ENCODE measurements around the gene TRIM62. TPM values are rescaled to one million over a fixed set of nuclear protein-coding genes. Genes with fewer than 3 reads are reported as not detected.
A peak's percentile ranks its signal among the peaks of the same experiment; 100 is the strongest.

TRIM62 gene
- total RNA-seq, 2 experiments from 2014 or later: 2.4 to 8.4 TPM

DNA sequence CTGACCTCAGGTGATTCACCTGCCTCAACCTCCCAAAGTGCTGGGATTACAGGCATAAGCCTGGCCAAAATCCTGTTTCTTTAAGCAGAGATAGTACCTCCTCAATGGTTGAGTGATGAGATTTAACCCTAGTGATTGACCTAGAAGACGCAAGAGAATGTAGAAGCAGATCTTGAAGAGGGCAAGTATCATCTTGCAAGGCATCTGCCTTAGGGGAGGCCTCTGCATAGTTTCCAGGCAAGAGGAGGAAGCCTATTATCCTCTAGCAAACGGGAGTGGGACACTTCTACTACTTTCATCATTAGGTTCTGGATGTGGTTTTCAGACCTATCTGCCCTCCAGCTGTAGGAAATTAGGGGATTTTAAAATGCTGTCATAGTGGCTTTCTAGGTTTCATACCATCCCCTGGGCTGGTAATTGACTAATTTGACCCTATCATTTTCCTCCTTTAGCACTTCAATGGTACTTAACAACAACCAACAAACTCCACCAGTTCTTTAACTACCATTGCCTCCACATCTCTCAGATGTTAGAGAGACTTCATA is 10.0 kb upstream of the TRIM62 start:
- TF ChIP-seq EZH2phosphoT487 (IDR thresholded peaks at IDR 0.05; ENCODE audit: borderline replicate concordance, low read depth, low read length): no peak
- TF ChIP-seq, protein P1, sequence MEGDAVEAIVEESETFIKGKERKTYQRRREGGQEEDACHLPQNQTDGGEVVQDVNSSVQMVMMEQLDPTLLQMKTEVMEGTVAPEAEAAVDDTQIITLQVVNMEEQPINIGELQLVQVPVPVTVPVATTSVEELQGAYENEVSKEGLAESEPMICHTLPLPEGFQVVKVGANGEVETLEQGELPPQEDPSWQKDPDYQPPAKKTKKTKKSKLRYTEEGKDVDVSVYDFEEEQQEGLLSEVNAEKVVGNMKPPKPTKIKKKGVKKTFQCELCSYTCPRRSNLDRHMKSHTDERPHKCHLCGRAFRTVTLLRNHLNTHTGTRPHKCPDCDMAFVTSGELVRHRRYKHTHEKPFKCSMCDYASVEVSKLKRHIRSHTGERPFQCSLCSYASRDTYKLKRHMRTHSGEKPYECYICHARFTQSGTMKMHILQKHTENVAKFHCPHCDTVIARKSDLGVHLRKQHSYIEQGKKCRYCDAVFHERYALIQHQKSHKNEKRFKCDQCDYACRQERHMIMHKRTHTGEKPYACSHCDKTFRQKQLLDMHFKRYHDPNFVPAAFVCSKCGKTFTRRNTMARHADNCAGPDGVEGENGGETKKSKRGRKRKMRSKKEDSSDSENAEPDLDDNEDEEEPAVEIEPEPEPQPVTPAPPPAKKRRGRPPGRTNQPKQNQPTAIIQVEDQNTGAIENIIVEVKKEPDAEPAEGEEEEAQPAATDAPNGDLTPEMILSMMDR (conservative IDR thresholded peaks at IDR 0.05; ENCODE audit: low read length): no peak
- Histone ChIP-seq H3K79me2 (ENCODE audit: insufficient read depth, low read depth, low read length) (no peaks in the 10 kb centered on the region), H3K9me3 (ENCODE audit: low read length) (no peaks in the 10 kb centered on the region), H3K27ac (ENCODE audit: low read depth, low read length, poor library complexity, severe bottlenecking) (no peak overlapping the region), H3K4me1 (ENCODE audit: insufficient read depth, low read length, poor library complexity, severe bottlenecking) (no peaks in the 10 kb centered on the region), H3K9me2 (ENCODE audit: insufficient read depth, low read length) (no peaks in the 10 kb centered on the region), H3K4me3 (ENCODE audit: low read depth, low read length, poor library complexity, severe bottlenecking) (no peak overlapping the region), H2AFZ (ENCODE audit: low read length) (no peak overlapping the region), H3K4me2 (ENCODE audit: low read length) (no peak overlapping the region), H3K36me3 (ENCODE audit: insufficient read depth, low read length) (no peaks in the 10 kb centered on the region), H4K20me1 (ENCODE audit: insufficient read depth, low read length) (no peaks in the 10 kb centered on the region)
- ChIA-PET CTCF (ENCODE audit: unreplicated experiment) (no interaction called here), POLR2A (no interaction called here)
- no TSS peak for BruUV-seq (replicated peaks)
- intact Hi-C loops (cut with micrococcal nuclease; ENCODE audit: unreplicated experiment): no loop called here
- DNase-seq (ENCODE audit: low spot score): no peak

DNA sequence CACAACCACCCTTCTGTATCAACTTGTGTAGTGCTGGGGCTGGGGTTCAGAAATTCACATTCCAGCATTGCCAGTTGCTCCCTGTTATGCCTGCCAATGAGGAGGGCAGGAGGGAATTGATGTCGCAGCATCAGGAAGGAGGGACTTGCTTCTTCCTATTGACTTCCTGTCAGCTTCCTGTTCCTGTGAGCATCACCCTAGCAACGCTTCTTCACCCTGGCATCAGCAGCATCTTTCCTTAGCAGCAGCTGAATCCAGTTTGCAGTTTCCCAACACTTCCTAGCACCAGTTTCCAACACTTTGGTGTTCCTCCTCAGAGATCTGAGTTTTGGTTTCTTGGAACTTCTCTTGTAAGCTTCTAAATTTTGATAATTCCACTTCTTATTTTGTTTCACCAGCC is 8.9 kb upstream of the TRIM62 start:
- Histone ChIP-seq H3K9me3 (ENCODE audit: low read length) (no peaks in the 10 kb centered on the region), H3K4me2 (ENCODE audit: low read length) (peak overlapping the region; percentile 16; the same call in 1 of the 2 replicates), H3K4me3 (ENCODE audit: low read depth, low read length, poor library complexity, severe bottlenecking) (no peak overlapping the region), H3K9me2 (ENCODE audit: insufficient read depth, low read length) (no peaks in the 10 kb centered on the region), H3K79me2 (ENCODE audit: insufficient read depth, low read depth, low read length) (no peaks in the 10 kb centered on the region), H3K27ac (ENCODE audit: low read depth, low read length, poor library complexity, severe bottlenecking) (no peak overlapping the region), H3K4me1 (ENCODE audit: insufficient read depth, low read length, poor library complexity, severe bottlenecking) (no peaks in the 10 kb centered on the region), H2AFZ (ENCODE audit: low read length) (peak overlapping the region; percentile 67), H3K36me3 (ENCODE audit: insufficient read depth, low read length) (no peaks in the 10 kb centered on the region), H4K20me1 (ENCODE audit: insufficient read depth, low read length) (no peaks in the 10 kb centered on the region)
- no peak for DNase-seq (ENCODE audit: low spot score)
- TF ChIP-seq EZH2phosphoT487 (IDR thresholded peaks at IDR 0.05; ENCODE audit: borderline replicate concordance, low read depth, low read length): no peak
- TF ChIP-seq, protein P1 (conservative IDR thresholded peaks at IDR 0.05; ENCODE audit: low read length): no peak
- BruUV-seq (replicated peaks): no TSS peak
- ChIA-PET CTCF (ENCODE audit: unreplicated experiment) (interaction anchor here (0.6 kb wide), 1 partner anchor 1214 kb away, joined by 3 read pairs; no protein-coding TSS in a partner anchor), POLR2A (interaction anchor here (0.5 to 1.4 kb wide), 3 partner anchors 9 to 670 kb away, joined by 4 to 6 read pairs (median 4); partner anchors contain the start of gene TRIM62)
- intact Hi-C loops (cut with micrococcal nuclease; ENCODE audit: unreplicated experiment): no loop called here

DNA sequence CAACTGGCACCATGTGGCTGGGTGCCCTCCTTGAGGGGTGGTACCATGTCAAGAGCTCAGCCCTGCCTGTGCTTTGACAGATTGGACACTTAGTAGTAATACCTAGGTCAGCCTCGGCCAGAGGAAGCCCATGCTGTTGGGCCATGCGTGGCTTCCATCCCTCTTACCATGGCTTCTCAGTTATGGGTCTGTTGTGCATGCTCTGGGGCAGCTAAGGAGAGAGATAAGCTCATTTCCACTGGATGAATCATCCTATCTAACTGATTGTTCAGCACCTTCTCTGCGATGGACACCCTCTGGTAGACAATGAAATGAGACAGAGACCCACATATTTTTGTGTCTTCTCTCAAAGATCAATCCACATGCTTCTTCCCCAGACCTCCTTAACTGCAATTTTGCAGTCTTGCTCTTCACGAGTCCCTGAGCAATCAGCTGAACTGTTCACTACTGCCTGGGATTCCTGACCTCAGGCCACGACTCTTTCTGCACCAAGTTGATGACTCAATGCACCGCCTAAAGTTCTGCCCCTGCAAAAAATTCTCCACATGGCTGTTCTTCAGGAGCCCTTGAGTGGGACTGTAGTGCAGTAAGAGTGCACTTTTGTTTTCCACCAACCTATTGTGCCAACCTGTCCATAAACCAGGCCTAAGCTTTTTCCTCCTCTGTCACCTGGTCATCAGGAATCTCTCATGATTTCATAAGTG is 6.9 kb upstream of the TRIM62 start:
- ChIA-PET CTCF (ENCODE audit: unreplicated experiment) (no interaction called here), POLR2A (no interaction called here)
- H2AFZ ChIP-seq (ENCODE audit: low read length): no peak overlapping the region
- no peak overlapping the region for H3K4me2 ChIP-seq (ENCODE audit: low read length)
- no peak for DNase-seq (ENCODE audit: low spot score)
- BruUV-seq (replicated peaks): no TSS peak
- no peaks in the 10 kb centered on the region for H3K9me3 ChIP-seq (ENCODE audit: low read length)
- intact Hi-C loops (cut with micrococcal nuclease; ENCODE audit: unreplicated experiment): no loop called here
- H3K79me2 ChIP-seq (ENCODE audit: insufficient read depth, low read depth, low read length): no peaks in the 10 kb centered on the region
- no peaks in the 10 kb centered on the region for H3K9me2 ChIP-seq (ENCODE audit: insufficient read depth, low read length)
- H3K27ac ChIP-seq (ENCODE audit: low read depth, low read length, poor library complexity, severe bottlenecking): no peak overlapping the region
- TF ChIP-seq, protein P1 (conservative IDR thresholded peaks at IDR 0.05; ENCODE audit: low read length): no peak
- TF ChIP-seq EZH2phosphoT487 (IDR thresholded peaks at IDR 0.05; ENCODE audit: borderline replicate concordance, low read depth, low read length): no peak
- H3K4me1 ChIP-seq (ENCODE audit: insufficient read depth, low read length, poor library complexity, severe bottlenecking): no peaks in the 10 kb centered on the region
- no peak overlapping the region for H3K4me3 ChIP-seq (ENCODE audit: low read depth, low read length, poor library complexity, severe bottlenecking)
- H3K36me3 ChIP-seq (ENCODE audit: insufficient read depth, low read length): no peaks in the 10 kb centered on the region
- no peaks in the 10 kb centered on the region for H4K20me1 ChIP-seq (ENCODE audit: insufficient read depth, low read length)
